Adrenal gland (tissue), 12 donors: ENCODE measurements around the gene NLRP6. TPM values are rescaled to one million over a fixed set of nuclear protein-coding genes. Genes with fewer than 3 reads are reported as not detected.

Source experiments
- DNase-seq, 7 donors: peaks; one replicate each; pipeline ENCODE4 v3.0.0-alpha.2; 2019 to 2020
- H3K27ac ChIP-seq, 5 donors: fragments of 200-600 bp; sonication (generic) in 4 of 5; 1 replicate in 3 of 5; 2 replicates in 2 of 5; pipeline versions ENCODE4 v1.5.1 to v1.8.0; 2016 to 2020; ENCODE audit warnings: mild to moderate bottlenecking in 1 of 5
- H3K27me3 ChIP-seq: fragments of 200-600 bp; 2 replicates; pipeline ENCODE4 v1.8.0; 2021
- H3K36me3 ChIP-seq, 2 donors: fragments of 200-600 bp; replicated peaks in 1 of 2; 1 replicate in 1 of 2; 2 replicates in 1 of 2; pipeline versions ENCODE4 v1.5.1 to v1.8.0; 2018 to 2022
- H3K4me1 ChIP-seq, 2 donors: fragments of 200-600 bp; replicated peaks in 1 of 2; 1 replicate in 1 of 2; 2 replicates in 1 of 2; pipeline versions ENCODE4 v1.5.1 to v1.8.0; 2018 to 2021
- H3K4me3 ChIP-seq, 4 donors: fragments of 200-600 bp; sonication (generic) in 3 of 4; one replicate each; pipeline ENCODE4 v1.5.1; 2016 to 2018
- H3K9me3 ChIP-seq, 3 donors: fragments of 200-600 bp; sonication (generic) in 1 of 3; replicated peaks in 1 of 3; 1 replicate in 2 of 3; 2 replicates in 1 of 3; pipeline versions ENCODE4 v1.5.1 to v1.8.0; 2016 to 2021
- POLR2A ChIP-seq, 2 donors: fragments of 450-650 bp; IDR thresholded peaks; one replicate each; pipeline ENCODE4 v1.6.1; 2017; ENCODE audit warnings: antibody characterized with exemption in 2 of 2, mild to moderate bottlenecking in 2 of 2, moderate library complexity in 1 of 2
- WGBS, 4 donors: extraction: QIAGEN DNeasy Blood & Tissue Kit in 2 of 4; methylation state at CpG; one replicate each; pipeline versions ENCODE4 v1.1.5 to v1.1.7; 2013 to 2017; 5-methylcytosine and 5-hydroxymethylcytosine counted together
- intact Hi-C, 2 donors: fragments of 100-400 bp; cut with DNase I; formaldehyde crosslinking; loops; one replicate each; pipeline versions ENCODE4 v1.14.1 to v1.15.0; 2022 to 2023
- polyA plus RNA-seq, 3 donors: library from polyadenylated mRNA; stranded (reverse); fragments of 200-250 nt in 2 of 3; fragments of 350-450 nt in 1 of 3; fragmentation: Illumina TruSeq in 1 of 3; extraction: RNeasy Lipid Tissue Mini Kit (QIAGEN cat#74804) in 1 of 3; gene quantifications; one replicate each; pipeline ENCODE4 v1.2.3, GENCODE V29; 2013 to 2014
- total RNA-seq, 9 donors: library from RNA; depleted of rRNA in 4 of 9; stranded (reverse); fragments of >200 nt in 4 of 9; fragments of 120-200 nt in 1 of 9; fragmentation: NEBNext Ultra II Directional in 1 of 9; extraction: Animal tissue kit (Norgen Biotek cat#: 25700) in 1 of 9; gene quantifications; one replicate each; pipeline versions ENCODE4 v1.1.0 to v1.2.4, GENCODE V29; 2013 to 2023
- TF ChIP-seq, protein P1 (sequence below), 6 experiments: fragments of 450-650 bp in 4 of 6; fragments of 200-600 bp in 2 of 6; sonication (generic) in 1 of 6; IDR thresholded peaks; 1 replicate in 5 of 6; 2 replicates in 1 of 6; pipeline versions ENCODE4 v1.5.1 to v1.8.0; 2016 to 2021; ENCODE audit warnings: antibody characterized with exemption in 6 of 6, mild to moderate bottlenecking in 2 of 6, moderate library complexity in 1 of 6
- donor health status: healthy with polysubstance abuse.
- donor health status: Bipolar disorder and iron deficiency.
- donor health status: DM: yes; HTN: yes; CAD: no.
- donor health status: DM: no; HTN: no; CAD: no.
- donor health status: DM: no; HTN: no; CAD: no.
- donor health status: DM: yes; HTN: yes; CAD: no.

The NLRP6 gene
- total and polyA plus RNA-seq, 12 donors, result 0.14 to 0.69 (median 0.24) TPM; not detected in 5

DNA sequence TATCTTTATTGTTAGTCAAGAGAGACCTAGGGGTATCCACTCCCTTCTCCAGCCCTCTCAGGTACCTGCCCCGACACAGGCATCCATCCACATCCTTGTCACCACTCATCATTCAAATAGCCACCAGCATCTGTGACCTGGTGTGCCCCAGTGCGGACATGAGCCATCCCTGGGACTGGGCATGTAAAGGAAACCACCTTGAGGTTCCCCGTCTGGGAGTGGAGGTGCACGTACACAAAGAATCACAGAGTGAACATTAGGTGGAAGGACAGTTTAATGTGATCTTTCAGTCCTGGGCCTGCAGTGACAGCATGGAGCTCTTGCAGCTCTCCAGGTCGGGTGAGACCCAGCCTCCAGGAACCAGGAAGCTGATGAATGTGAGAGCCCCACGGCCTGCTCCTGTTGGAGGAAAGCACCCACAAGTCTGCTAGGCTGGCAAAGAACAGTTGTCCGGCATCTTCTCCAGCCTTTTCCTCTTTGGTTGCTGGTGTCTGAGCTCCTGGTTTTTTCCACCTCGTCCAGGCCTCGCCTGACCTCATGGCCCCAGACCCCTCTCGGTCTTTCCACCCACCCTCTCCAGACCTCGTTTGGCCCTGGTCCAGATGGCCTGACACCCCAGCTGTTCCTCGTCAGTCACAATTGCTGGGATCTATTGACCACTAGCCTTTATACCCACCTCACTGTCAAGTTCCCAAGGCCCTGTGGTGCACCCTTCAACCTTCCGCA lies 24.9 kb upstream of the NLRP6 start:
- 75 to 84% (median 79%) methylated on average over 13 of the region's 13 CpGs for WGBS, 4 donors
- Histone ChIP-seq H3K27me3 (no peaks in the 10 kb centered on the region), H3K4me1 (no peaks in the 10 kb centered on the region), H3K36me3 (peaks cover 0 to 50% of the 10 kb centered on the region in 2 donors), H3K9me3 (no peaks in the 10 kb centered on the region), H3K27ac (no peak overlapping the region), H3K4me3 (no peak overlapping the region)
- intact Hi-C loops, result no loop called here
- peak in 1 of 7 donors; percentile 37 for DNase-seq
- TF ChIP-seq, protein P1, sequence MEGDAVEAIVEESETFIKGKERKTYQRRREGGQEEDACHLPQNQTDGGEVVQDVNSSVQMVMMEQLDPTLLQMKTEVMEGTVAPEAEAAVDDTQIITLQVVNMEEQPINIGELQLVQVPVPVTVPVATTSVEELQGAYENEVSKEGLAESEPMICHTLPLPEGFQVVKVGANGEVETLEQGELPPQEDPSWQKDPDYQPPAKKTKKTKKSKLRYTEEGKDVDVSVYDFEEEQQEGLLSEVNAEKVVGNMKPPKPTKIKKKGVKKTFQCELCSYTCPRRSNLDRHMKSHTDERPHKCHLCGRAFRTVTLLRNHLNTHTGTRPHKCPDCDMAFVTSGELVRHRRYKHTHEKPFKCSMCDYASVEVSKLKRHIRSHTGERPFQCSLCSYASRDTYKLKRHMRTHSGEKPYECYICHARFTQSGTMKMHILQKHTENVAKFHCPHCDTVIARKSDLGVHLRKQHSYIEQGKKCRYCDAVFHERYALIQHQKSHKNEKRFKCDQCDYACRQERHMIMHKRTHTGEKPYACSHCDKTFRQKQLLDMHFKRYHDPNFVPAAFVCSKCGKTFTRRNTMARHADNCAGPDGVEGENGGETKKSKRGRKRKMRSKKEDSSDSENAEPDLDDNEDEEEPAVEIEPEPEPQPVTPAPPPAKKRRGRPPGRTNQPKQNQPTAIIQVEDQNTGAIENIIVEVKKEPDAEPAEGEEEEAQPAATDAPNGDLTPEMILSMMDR (IDR thresholded peaks at IDR 0.05), result no peak
- no peak for TF ChIP-seq POLR2A (IDR thresholded peaks at IDR 0.05)

DNA sequence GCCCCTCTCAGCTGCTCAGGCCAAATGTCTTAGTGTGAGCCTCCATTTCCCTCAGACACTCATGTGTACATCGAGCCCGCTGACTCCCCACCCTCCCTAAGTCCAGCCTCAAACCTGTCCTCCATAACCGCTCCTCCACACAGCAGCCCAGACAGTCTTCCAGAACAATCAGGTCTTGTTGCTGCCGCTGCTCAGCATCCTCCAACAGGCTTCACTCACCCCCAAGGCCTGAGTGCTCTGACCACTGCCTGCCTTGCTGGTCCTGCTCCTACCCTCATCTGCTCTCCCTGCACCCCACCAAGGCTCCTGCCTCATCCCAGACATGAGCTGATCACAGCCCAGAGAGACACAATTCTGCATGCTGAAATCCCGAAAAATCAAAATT lies 24.3 kb upstream of the NLRP6 start:
- no peak for TF ChIP-seq POLR2A (IDR thresholded peaks at IDR 0.05)
- TF ChIP-seq, protein P1 (IDR thresholded peaks at IDR 0.05), result no peak
- WGBS, 4 donors, result 87 to 92% (median 89%) methylated on average over 5 of the region's 5 CpGs
- DNase-seq, result no peak
- Histone ChIP-seq H3K27me3 (no peaks in the 10 kb centered on the region), H3K27ac (no peak overlapping the region), H3K4me3 (no peak overlapping the region), H3K36me3 (peaks cover 0 to 44% of the 10 kb centered on the region in 2 donors), H3K9me3 (no peaks in the 10 kb centered on the region), H3K4me1 (no peaks in the 10 kb centered on the region)
- intact Hi-C loops, result no loop called here

DNA sequence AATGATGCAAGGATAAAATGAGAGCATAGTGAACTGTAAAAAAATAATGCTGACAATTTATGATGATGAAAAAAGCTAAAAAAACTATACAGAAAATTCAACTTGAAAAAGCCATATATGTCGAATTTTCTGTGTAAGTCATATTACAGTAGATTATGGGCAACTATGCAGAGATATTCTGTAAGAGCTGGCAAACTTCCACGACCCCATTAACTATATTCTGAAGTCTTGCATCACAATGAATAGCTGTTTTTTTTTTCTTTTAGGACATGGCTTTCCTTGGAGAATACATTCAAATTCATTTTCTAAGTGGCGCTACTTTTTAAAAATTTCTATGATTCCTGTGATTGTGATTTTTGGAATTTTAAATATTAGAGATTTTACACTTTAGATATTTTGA lies 23.0 kb upstream of the NLRP6 start:
- no peak overlapping the region for H3K27ac ChIP-seq
- no peaks in the 10 kb centered on the region for H3K9me3 ChIP-seq
- intact Hi-C loops, result no loop called here
- H3K4me1 ChIP-seq, result no peaks in the 10 kb centered on the region
- H3K36me3 ChIP-seq, result peaks cover 0 to 34% of the 10 kb centered on the region in 2 donors
- 52 to 63% (median 57%) methylated on average over 3 of the region's 3 CpGs for WGBS, 4 donors
- TF ChIP-seq POLR2A (IDR thresholded peaks at IDR 0.05), result no peak
- TF ChIP-seq, protein P1 (IDR thresholded peaks at IDR 0.05), result no peak
- H3K27me3 ChIP-seq, result no peaks in the 10 kb centered on the region
- no peak overlapping the region for H3K4me3 ChIP-seq
- no peak for DNase-seq

DNA sequence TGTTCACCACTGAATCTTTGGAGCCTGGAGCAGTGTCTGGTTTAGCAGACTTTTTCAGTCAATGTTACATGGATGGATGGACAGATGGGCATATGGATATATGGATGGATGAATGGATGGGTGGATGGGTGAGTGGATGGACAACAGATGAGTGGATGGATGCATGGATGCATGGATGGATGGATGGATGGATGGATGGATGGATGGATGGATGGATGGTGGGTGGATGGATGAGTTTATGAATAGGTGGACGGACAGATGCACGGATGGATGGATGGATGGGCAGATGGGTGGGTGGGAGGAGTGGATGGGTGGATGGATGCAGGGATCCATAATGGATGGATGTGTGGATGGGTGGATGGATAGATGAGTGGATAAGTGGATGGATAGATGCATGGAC lies 22.4 kb upstream of the NLRP6 start:
- TF ChIP-seq, protein P1 (IDR thresholded peaks at IDR 0.05), result no peak
- no peak for TF ChIP-seq POLR2A (IDR thresholded peaks at IDR 0.05)
- Histone ChIP-seq H3K4me1 (no peaks in the 10 kb centered on the region), H3K27ac (no peak overlapping the region), H3K36me3 (peaks cover 0 to 27% of the 10 kb centered on the region in 2 donors), H3K4me3 (no peak overlapping the region), H3K9me3 (no peaks in the 10 kb centered on the region), H3K27me3 (no peaks in the 10 kb centered on the region)
- WGBS, 4 donors, result 84 to 93% (median 87%) methylated on average over 2 of the region's 2 CpGs
- intact Hi-C loops, result no loop called here
- no peak for DNase-seq
